GM21786 (cell line): ENCODE measurements around the gene ERCC4.

Experiments used
- ATAC-seq: cut with Tn5 transposase; IDR thresholded peaks from one replicate; pipeline ENCODE4 v1.9.1; 2021; ENCODE audit not compliant: unreplicated experiment

The ERCC4 gene

DNA sequence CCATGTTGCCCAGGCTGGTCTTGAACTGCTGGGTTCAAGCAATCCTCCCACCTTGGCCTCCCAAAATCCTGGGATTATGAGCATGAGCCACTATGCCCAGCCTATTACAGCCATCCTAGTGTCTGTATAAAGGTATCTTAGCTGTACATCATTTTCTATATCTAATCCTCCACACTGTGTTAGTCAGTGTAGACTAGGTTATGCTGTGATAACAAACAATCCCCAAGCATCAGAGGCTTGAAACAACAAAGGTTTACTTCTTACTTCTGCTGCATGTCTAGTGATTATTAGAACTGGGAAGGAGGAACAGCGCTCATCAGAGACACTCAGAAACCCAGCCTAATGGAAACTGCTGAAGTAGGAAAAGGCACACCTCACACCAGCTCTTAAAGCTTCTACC lies 68.1 kb downstream of the ERCC4 start:
- ATAC-seq: no peak

DNA sequence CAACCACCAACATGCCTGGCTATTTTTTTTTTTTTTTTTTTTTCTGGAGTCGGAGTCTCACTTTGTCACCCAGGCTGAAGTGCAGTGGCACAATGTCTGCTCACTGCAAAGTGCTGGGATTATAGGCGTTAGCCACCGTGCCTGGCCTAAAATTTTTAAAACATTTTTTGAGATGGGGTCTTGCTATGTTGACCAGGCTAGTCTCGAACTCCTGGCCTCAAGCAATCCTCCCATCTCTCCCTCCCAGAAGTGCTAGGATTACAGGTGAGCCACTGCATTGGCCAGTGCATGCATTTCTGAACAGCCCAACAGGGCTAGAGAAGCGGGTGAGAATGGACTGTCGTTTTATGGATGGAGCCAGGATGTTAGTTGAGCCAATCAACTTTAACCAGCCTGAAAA lies 72.4 kb downstream of the ERCC4 start:
- ATAC-seq: no peak

- ATAC-seq: no peak
These were observed 73.0 kb downstream of the ERCC4 start for GRCh38 chr16:13992976-13993375.

DNA sequence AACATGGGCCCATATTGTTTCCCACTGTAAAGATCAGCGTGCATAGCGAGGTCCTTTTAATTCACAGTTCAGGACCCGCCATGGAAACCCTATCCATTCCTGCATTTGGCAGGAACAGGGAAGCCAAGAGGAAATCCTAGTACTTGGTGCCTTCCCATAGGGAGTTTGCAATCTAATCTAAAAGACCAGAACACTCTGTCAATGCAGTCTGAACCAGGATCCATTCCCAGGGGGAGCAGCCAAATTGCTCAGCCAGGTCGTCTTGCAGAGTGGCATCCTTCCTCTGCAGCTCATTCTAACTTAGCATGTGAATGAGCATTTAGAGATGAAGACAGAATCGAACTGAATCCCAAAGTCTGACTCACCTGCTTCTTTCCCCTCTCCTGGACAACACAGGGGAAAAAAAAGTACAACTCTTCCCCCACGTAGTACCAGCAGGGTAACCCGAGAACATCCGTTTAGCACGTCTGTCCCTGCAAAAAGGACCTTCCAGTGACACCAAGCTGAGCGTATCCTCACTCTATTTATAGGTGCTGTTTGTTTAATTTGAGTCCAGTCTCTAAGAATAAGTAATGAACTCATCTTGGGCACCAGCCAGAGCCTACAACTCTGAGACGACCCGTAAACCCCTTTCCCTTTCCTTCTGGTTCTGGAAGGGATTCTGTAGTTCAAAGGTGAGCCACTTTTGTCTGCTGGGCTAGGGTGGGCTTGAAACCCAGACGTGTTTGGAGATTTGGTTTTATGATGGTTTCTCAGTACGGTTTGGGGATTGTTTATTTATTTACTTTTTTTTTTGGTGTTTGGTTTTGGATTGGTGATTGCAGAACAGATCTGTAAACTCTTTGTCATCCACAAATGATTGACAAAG lies 74.5 kb downstream of the ERCC4 start:
- ATAC-seq: no peak

DNA sequence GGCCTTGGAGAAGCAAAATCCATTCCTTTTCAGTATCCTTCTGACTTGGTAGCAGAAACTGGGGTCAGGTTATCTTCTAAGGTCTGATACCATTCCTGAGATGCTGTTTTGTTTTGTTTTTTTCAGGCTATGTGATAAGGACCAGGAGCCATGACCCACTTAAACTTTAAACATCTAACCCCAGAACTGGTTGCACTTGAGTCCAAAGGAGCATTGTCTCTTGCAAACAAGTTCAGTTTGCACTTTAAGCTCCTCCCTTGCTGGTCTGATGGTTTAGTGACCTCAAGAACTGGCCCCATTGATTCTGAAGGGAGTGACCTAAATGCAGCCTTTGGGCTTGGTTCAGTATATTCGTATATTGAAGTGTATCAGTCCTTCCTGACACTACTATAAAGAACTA lies 75.2 kb downstream of the ERCC4 start:
- ATAC-seq: no peak

- ATAC-seq: no peak
These were observed 76.9 kb downstream of the ERCC4 start for GRCh38 chr16:13996778-13997288.

- no peak for ATAC-seq
These were observed 77.6 kb downstream of the ERCC4 start for GRCh38 chr16:13997526-13997925.

- peak; percentile 87 for ATAC-seq
These were observed 78.0 kb downstream of the ERCC4 start for GRCh38 chr16:13997933-13998332.

DNA sequence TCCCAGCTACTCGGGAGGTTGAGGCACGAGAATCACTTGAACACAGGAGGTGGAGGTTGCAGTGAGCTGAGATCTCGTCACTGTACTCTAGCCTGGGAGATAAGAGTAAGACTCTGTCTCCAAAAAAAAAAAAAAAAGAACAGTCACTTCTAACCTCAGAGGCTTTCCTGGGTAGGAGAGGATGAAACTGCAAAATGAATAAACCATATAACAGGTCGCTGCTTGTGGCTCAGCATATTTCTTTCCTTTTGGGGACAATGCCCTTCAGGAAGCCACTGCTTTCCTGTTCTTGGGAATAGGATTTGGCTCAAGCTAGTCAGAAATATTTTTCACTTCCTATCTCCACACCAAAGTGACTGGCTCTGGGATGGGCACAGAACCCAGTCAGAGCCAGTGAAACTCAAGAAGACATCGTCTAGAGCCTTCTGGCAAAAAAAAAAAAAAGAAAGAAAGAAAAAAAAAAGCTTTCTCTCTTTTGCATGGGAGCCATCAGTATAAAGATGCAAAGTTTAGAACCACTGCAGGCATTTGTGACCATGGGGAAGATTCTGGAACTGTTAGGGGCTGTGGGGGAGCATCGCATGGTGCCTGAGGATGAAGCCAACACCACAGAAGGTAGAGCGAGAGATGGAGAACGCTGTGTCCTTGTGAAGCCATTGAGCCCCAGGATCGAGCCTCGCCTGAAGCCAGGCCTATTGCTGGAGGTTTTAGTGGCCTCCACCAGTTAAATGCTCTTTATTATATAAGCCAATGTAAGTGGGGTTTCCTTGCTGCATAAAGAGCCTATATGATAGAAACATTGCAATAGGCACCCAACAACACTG lies 79.3 kb downstream of the ERCC4 start:
- ATAC-seq: no peak

DNA sequence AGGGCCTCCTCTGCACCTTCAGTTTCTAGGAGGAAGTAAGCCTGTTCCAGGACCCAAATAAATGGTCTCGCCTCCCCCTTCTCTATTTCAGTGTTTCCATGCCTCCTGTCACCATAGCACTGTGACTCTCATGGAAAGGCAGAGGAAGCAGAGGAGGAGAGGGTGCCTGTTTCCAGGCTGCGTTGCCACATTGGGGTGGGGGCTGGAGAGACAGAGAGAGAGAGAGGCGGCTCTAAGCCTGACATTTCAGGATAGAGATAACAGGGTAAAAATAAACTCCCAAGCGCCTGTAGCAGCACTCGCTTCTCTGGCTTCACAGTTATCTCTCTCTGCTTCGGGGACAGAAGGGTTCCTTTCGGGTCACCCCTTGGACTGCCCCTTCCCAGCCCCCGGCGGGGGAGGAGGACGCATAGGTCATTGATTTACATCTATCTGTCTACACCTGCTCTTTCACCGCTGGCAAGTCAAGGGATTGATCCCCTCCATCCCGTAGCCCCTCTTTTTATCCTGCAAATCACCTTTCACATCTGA lies 80.0 kb downstream of the ERCC4 start:
- peak; percentile 30 for ATAC-seq

DNA sequence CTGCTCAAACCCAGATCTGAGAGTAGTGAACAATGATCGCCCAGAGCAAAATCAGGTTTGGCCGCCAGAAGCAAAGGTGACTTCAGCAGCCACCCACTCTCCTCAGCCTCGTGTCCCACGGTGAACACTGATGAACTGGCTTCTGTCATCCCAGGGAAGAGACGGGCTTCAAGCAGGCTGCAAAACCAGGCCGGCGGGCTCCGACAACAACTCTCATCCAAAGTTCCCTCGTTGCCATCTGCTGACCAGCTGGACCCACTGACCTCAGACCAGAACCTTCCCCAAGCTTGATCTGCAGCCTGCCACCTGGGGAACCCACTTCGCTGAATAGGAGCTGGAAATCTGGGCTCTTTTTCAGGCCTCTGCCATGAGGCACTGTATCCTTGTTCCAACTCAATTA lies 81.6 kb downstream of the ERCC4 start:
- no peak for ATAC-seq
